Right renal cortex interstitium (tissue), 3 donors: Measurements from ENCODE around the gene SPAG7. TPM values are rescaled to one million over a fixed set of nuclear protein-coding genes. Genes with fewer than 3 reads are reported as not detected.

Experiments used
- polyA plus RNA-seq, 3 donors: library from polyadenylated mRNA; unstranded; fragments of 120-200 nt; gene quantifications; one replicate each; pipeline ENCODE4 v1.2.1, GENCODE V29; 2013; ENCODE audit not compliant: insufficient read length in 3 of 3

The SPAG7 gene
- polyA plus RNA-seq, 3 donors, result 103 to 107 (median 104) TPM

Other genes with a start within 250 kb of the SPAG7 start
- gene MED11, start 236.4 kb downstream of the SPAG7 start, polyA plus RNA-seq, result 10 to 100 TPM; 26.0 to 28.7 (median 28.0) TPM
- gene ZMYND15, start 228.0 kb downstream of the SPAG7 start, polyA plus RNA-seq, result under 1 TPM; 0.42 to 0.54 (median 0.47) TPM
- 10 to 100 TPM; 11.0 to 13.8 (median 11.5) TPM for gene CXCL16, start 227.9 kb downstream of the SPAG7 start, polyA plus RNA-seq
- 1 to 10 TPM in 2 of 3 donors, under 1 TPM in 1; 0.69 to 1.5 (median 1.4) TPM for gene TM4SF5, start 195.9 kb downstream of the SPAG7 start, polyA plus RNA-seq
- under 1 TPM; 0.33 to 0.61 (median 0.39) TPM for gene VMO1, start 181.5 kb downstream of the SPAG7 start, polyA plus RNA-seq
- gene GLTPD2, start 178.9 kb downstream of the SPAG7 start, polyA plus RNA-seq, result 1 to 10 TPM; 3.8 to 5.4 (median 4.1) TPM
- gene PSMB6, start 171.7 kb downstream of the SPAG7 start, polyA plus RNA-seq, result 100 to 1,000 TPM; 135 to 147 (median 142) TPM
- gene PLD2, start 160.7 kb downstream of the SPAG7 start, polyA plus RNA-seq, result 10 to 100 TPM; 30.7 to 35.9 (median 31.9) TPM
- 10 to 100 TPM; 51.6 to 60.6 (median 52.2) TPM for gene MINK1, start 134.5 kb downstream of the SPAG7 start, polyA plus RNA-seq
- gene C17orf107, start 68.3 kb downstream of the SPAG7 start, polyA plus RNA-seq, result 1 to 10 TPM; 1.2 to 1.4 (median 1.2) TPM
- gene CHRNE, start 64.7 kb downstream of the SPAG7 start, polyA plus RNA-seq, result 1 to 10 TPM; 1.0 to 1.4 (median 1.1) TPM
- gene GP1BA, start 35.5 kb downstream of the SPAG7 start, polyA plus RNA-seq, result 1 to 10 TPM; 1.6 to 2.9 (median 2.4) TPM
- 10 to 100 TPM; 66.8 to 79.5 (median 71.7) TPM for gene SLC25A11, start 27.8 kb downstream of the SPAG7 start, polyA plus RNA-seq
- gene RNF167, start 27.5 kb downstream of the SPAG7 start, polyA plus RNA-seq, result 100 to 1,000 TPM; 136 to 139 (median 137) TPM
- gene PFN1, start 19.3 kb downstream of the SPAG7 start, polyA plus RNA-seq, result 100 to 1,000 TPM; 296 to 397 (median 351) TPM
- gene ENO3, start 16.7 kb downstream of the SPAG7 start, polyA plus RNA-seq, result 10 to 100 TPM; 16.0 to 22.9 (median 16.7) TPM
- 10 to 100 TPM; 18.9 to 22.5 (median 22.3) TPM for gene CAMTA2, start 19.9 kb upstream of the SPAG7 start, polyA plus RNA-seq
- gene INCA1, start 29.7 kb upstream of the SPAG7 start, polyA plus RNA-seq, result 1 to 10 TPM; 6.0 to 7.8 (median 6.6) TPM
- 10 to 100 TPM; 76.2 to 94.4 (median 92.0) TPM for gene KIF1C, start 30.1 kb upstream of the SPAG7 start, polyA plus RNA-seq
- gene SLC52A1, start 67.6 kb upstream of the SPAG7 start, polyA plus RNA-seq, result under 1 TPM; 0.15 to 0.25 (median 0.19) TPM
- 10 to 100 TPM; 14.1 to 16.1 (median 15.2) TPM for gene ZFP3, start 110.7 kb upstream of the SPAG7 start, polyA plus RNA-seq
- gene ZNF232, start 144.1 kb upstream of the SPAG7 start, polyA plus RNA-seq, result 10 to 100 TPM; 21.1 to 25.2 (median 21.5) TPM
- gene USP6, start 148.2 kb upstream of the SPAG7 start, polyA plus RNA-seq, result 1 to 10 TPM; 2.0 to 2.8 (median 2.8) TPM
- 10 to 100 TPM; 19.0 to 20.4 (median 20.2) TPM for gene ZNF594, start 224.1 kb upstream of the SPAG7 start, polyA plus RNA-seq